Breast epithelium (tissue), 4 donors: ENCODE data around the gene MAP3K6. TPM values are rescaled to one million over a fixed set of nuclear protein-coding genes. Genes with fewer than 3 reads are reported as not detected.
A peak's percentile ranks its signal among the peaks of the same experiment; 100 is the strongest.

Experiments used
- DNase-seq, 2 donors: peaks; one replicate each; pipeline ENCODE4 v3.0.0-alpha.2; 2019; ENCODE audit warnings: low spot score in 2 of 2
- H3K27ac ChIP-seq, 2 donors: fragments of 200-600 bp; sonication (generic) in 1 of 2; one replicate each; pipeline ENCODE4 v1.5.1; 2016 to 2019; ENCODE audit warnings: mild to moderate bottlenecking in 1 of 2
- H3K27me3 ChIP-seq, 2 donors: fragments of 200-600 bp; sonication (generic) in 1 of 2; one replicate each; pipeline versions ENCODE4 v1.5.1 to v1.6.0; 2017 to 2019; ENCODE audit warnings: control low read depth in 1 of 2, mild to moderate bottlenecking in 1 of 2
- H3K36me3 ChIP-seq: fragments of 200-600 bp; one replicate; pipeline ENCODE4 v1.5.1; 2019
- H3K4me1 ChIP-seq, 2 donors: fragments of 200-600 bp; sonication (generic); one replicate each; pipeline ENCODE4 v1.5.1; 2016 to 2019; ENCODE audit warnings: control low read depth in 1 of 2
- H3K4me3 ChIP-seq, 3 donors: fragments of 200-600 bp; sonication (generic); 1 replicate in 2 of 3; 2 replicates in 1 of 3; pipeline ENCODE4 v1.5.1; 2016 to 2019; ENCODE audit warnings: mild to moderate bottlenecking in 3 of 3, moderate library complexity in 2 of 3
- H3K9me3 ChIP-seq, 2 donors: fragments of 200-600 bp; sonication (generic) in 1 of 2; one replicate each; pipeline ENCODE4 v1.5.1; 2016 to 2019; ENCODE audit warnings: control low read depth in 1 of 2
- CTCF ChIP-seq, 3 donors: fragments of 450-650 bp; IDR thresholded peaks; one replicate each; pipeline ENCODE4 v1.5.1; 2016 to 2017; ENCODE audit warnings: antibody characterized with exemption in 3 of 3, mild to moderate bottlenecking in 3 of 3, moderate library complexity in 3 of 3
- POLR2A ChIP-seq: fragments of 450-650 bp; IDR thresholded peaks from one replicate; pipeline ENCODE4 v1.6.1; 2016; ENCODE audit warnings: antibody characterized with exemption, mild to moderate bottlenecking, moderate library complexity
- POLR2AphosphoS5 ChIP-seq, 3 donors: sonication (generic); formaldehyde crosslinking; IDR thresholded peaks; one replicate each; pipeline ENCODE4 v1.6.1; 2017; ENCODE audit warnings: antibody characterized with exemption in 3 of 3
- intact Hi-C: fragments of 100-400 bp; cut with DNase I; formaldehyde crosslinking; loops from one replicate; pipeline ENCODE4 v1.15.1; 2023; ENCODE audit warnings: low total_unique reads
- total RNA-seq, 3 donors: library from RNA; depleted of rRNA; stranded (reverse); fragments of >200 nt; gene quantifications; one replicate each; pipeline ENCODE4 v1.1.0, GENCODE V29; 2016

Gene MAP3K6
- total RNA-seq, 3 donors from 2014 or later: 29.4 to 67.5 (median 52.0) TPM

- Histone ChIP-seq H3K27ac (no peak overlapping the region), H3K36me3 (no peaks in the 10 kb centered on the region), H3K4me1 (peaks cover 0 to 4% of the 10 kb centered on the region in 2 donors), H3K4me3 (no peak overlapping the region), H3K9me3 (no peaks in the 10 kb centered on the region), H3K27me3 (no peaks in the 10 kb centered on the region)
- TF ChIP-seq POLR2AphosphoS5 (IDR thresholded peaks at IDR 0.05): no peak
- no peak for TF ChIP-seq POLR2A
- TF ChIP-seq CTCF (IDR thresholded peaks at IDR 0.05): no peak
- no peak for DNase-seq
- intact Hi-C loops: no loop called here
These were observed 13.6 kb downstream of the MAP3K6 start for GRCh38 chr1:27353166-27353565.

- Histone ChIP-seq H3K4me3 (peak overlapping the region in 1 of 3 donors; percentile 74), H3K27ac (peak overlapping the region in 1 of 2 donors; percentile 32), H3K9me3 (no peaks in the 10 kb centered on the region), H3K36me3 (no peaks in the 10 kb centered on the region), H3K27me3 (no peaks in the 10 kb centered on the region), H3K4me1 (peaks cover 0 to 4% of the 10 kb centered on the region in 2 donors)
- TF ChIP-seq CTCF (IDR thresholded peaks at IDR 0.05) (no peak), POLR2A (no peak), POLR2AphosphoS5 (IDR thresholded peaks at IDR 0.05) (no peak)
- intact Hi-C loops: no loop called here
- DNase-seq: no peak
These were observed 15.1 kb downstream of the MAP3K6 start for GRCh38 chr1:27351541-27352107.

GRCh38 chr1:27350663-27351540, 15.9 kb downstream of the MAP3K6 start:
- Histone ChIP-seq H3K27me3 (no peaks in the 10 kb centered on the region), H3K4me1 (peaks cover 0 to 4% of the 10 kb centered on the region in 2 donors), H3K9me3 (no peaks in the 10 kb centered on the region), H3K4me3 (peak overlapping the region in 2 of 3 donors; percentile 68 to 74), H3K27ac (peak overlapping the region in 1 of 2 donors; percentile 73), H3K36me3 (no peaks in the 10 kb centered on the region)
- intact Hi-C loops: no loop called here
- TF ChIP-seq POLR2AphosphoS5 (IDR thresholded peaks at IDR 0.05): no peak
- DNase-seq: no peak

GRCh38 chr1:27349784-27350662, 16.7 kb downstream of the MAP3K6 start:
- peak; percentile 51 to 65 for DNase-seq
- intact Hi-C loops: no loop called here
- TF ChIP-seq POLR2A: no peak
- TF ChIP-seq POLR2AphosphoS5 (IDR thresholded peaks at IDR 0.05): no peak
- no peak for TF ChIP-seq CTCF (IDR thresholded peaks at IDR 0.05)
- H3K27ac ChIP-seq: peak overlapping the region; percentile 73 to 75
- peaks cover 0 to 4% of the 10 kb centered on the region in 2 donors for H3K4me1 ChIP-seq
- peak overlapping the region; percentile 30 to 74 (median 68) for H3K4me3 ChIP-seq
- H3K36me3 ChIP-seq: no peaks in the 10 kb centered on the region
- no peaks in the 10 kb centered on the region for H3K9me3 ChIP-seq
- H3K27me3 ChIP-seq: no peaks in the 10 kb centered on the region
